IPS-NIHi11 (cell line): ENCODE measurements around the gene HIRA.
"Not testable (repeated sequence)": the region's sequence is repeated elsewhere in the genome, so short reads cannot be mapped to it uniquely, and the experiment has no call there.

Source experiments
- DNase-seq: peaks from one replicate; pipeline ENCODE4 v3.0.0; 2012; ENCODE audit warnings: mixed read lengths, low spot score

Gene HIRA

DNA sequence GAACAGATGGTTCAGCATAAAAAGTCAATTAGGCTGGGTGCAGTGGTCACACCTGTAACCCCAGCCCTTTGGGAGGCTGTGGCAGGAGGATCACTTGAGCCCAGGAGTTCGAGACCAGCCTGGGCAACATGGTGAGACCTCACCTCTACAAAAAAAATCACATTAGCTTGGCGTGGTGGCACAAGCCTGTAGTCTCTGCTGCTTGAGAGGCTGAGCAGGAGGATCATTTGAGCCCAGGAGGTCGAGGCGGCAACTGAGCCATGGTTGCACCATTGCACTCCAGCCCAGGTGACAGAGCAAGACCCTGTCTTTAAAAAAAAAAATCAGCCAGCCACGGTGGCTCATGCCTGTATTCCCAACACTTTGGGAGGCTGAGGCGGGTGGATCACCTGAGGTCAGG is 108.1 kb downstream of the HIRA start:
- not testable (repeated sequence) for DNase-seq

DNA sequence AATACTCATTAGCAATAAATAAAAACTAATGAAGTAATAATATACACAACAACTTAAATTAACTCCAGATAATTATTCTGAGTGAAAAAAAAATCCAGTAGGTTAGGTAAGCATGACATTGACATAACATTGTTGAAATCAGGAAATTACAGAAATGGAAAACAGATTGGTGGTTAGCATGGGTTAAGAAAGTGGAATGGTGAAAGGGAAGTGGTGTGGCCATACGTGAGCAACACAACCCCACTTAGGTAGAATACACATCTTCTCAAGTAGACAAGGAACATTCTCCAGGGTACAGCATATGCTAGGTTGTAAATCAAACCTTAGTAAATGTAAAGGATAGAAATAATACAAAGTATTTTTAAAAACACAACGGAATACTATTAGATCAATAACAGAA is 109.8 kb downstream of the HIRA start:
- no peak for DNase-seq

DNA sequence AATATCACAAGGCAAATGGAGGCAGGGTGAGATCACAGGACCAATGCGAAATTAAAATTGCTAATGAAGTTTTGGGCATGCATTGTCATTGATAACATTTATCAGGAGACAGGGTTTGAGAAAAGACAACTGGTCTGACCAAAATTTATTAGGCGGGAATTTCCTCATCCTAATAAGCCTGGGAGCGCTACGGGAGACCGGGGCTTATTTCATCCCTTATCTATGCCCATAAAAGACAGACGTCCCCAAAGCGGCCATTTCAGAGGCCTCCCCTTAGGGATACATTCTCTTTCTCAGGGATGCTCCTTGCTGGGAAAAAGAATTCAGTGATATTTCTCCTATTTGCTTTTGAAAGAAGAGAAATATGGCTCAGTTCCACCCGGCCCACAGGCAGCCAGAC is 111.4 kb downstream of the HIRA start:
- DNase-seq, result not testable (repeated sequence)

DNA sequence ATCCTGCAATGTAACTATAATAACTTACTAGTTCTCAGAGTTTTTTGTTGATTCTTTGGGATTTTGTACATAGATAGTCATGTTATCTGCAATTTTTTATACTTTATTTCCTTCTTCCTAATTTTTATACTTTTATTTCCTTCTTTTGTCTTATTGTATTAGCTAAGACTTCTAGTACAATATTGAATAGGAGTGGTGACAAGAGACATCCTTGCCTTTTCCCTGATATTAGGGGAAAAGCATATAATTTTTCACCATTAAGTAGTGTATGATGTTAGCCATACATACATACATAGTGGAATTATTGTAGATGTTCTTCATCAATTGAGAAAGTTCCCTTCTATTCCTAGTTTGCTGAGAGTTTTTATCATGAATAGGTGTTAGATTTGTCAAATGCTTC is 112.3 kb downstream of the HIRA start:
- DNase-seq, result no peak

DNA sequence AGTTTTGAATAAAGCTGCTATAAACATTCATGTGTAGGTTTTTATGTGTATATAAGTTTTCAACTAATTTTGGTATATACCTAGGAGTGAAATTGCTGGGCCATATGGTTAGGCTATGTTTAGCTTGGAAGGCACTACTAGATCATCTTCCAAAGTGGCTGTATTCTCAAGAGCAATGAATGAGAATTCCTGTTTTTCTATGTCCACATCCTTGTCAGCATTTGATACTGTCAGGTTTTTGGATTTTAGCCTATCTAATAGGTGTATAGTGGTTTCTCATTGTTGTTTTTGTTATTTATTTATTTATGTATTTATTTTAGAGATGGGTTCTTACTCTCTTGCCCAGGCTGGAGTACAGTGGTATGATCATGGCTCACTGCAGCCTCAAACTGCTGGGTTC is 113.7 kb downstream of the HIRA start:
- DNase-seq, result no peak

DNA sequence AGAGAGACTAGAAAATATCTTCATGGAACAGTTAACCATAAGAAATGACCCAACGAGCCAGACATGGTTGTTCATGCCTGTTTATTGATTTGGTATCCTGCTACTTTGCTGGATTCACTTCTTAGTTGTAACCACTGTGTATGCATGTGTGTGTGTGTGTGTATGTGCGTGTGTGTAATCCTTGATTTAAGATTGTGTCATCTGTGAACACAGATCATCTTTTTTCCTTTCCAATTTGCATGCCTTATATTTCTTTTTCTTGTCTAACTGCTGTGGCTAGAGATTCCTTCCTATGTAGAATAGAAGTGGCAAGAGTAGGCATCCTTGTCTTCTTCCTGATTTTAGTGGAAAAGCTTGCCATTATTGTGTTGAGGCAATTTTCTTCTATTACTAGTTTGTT is 123.7 kb downstream of the HIRA start:
- DNase-seq, result no peak

DNA sequence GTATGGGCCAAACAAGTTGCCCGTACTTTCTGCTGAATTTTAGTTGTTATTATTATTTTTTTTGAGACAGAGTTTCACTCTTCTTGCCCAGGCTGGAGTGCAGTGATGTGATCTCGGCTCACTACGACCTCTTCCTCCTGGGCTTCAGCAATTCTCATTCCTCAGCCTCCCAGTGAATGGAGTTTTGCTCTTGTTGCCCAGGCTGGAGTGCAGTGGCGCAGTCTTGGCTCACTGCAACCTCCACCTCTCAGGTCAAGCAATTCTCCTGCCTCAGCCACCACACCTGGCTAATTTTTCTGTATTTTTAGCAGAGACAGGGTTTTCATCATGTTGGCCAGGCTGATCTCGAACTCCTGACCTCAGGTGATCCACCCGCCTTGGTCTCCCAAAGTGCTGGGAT is 125.0 kb downstream of the HIRA start:
- DNase-seq, result not testable (repeated sequence)

DNA sequence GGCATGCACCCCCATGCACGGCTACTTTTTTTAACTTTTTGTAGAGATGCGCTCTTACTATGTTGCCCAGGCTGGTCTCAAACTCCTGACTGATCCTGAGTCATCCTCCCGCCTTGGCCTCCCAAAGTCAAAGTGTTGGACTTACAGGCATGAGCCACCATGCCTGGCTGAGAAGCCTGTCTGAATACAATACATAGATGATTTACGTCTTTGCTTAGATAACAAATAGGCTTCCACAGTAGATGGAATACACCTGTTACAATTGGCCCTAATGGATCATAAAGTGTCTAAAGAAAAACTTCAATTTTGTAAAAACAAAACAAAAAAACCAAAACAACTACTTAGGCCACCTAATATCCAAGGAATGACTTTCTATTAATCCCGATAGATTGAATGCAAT is 127.0 kb downstream of the HIRA start:
- no peak for DNase-seq

DNA sequence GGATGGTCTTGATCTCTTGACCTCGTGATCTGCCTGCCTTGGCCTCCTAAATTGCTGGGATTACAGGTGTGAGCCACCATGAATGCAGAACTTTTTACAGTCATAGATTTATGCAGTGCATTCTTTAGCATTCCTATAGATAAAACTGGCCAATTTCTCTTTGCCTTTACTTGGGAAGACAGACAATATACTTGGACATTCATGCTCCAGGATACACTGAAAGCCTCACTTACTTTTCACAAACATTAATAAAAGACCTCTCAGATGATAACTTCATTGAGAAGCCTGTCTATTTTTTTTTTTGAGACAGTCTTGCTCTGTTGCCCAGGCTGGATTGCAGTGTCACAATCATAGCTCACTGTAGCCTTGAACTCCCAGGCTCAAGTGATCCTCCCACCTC is 127.7 kb downstream of the HIRA start:
- no peak for DNase-seq

DNA sequence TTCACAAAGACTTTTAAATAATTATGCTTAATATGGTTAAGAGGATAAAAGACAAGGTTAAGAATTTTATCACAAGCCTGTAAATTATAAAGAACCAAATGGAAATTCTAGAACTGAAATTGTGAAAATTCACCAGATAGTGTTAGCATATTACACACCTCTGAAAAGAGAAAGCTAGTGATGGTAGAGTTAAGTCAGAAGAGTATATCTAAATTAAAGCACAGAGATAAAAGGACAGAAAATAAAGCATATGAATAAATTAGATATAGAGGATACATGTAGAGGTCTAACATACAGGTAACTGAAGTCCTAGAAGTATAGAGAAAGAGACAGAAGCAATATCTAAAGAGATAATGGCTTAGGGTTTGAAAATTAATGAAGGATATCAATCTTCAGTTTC is 135.8 kb downstream of the HIRA start:
- no peak for DNase-seq

DNA sequence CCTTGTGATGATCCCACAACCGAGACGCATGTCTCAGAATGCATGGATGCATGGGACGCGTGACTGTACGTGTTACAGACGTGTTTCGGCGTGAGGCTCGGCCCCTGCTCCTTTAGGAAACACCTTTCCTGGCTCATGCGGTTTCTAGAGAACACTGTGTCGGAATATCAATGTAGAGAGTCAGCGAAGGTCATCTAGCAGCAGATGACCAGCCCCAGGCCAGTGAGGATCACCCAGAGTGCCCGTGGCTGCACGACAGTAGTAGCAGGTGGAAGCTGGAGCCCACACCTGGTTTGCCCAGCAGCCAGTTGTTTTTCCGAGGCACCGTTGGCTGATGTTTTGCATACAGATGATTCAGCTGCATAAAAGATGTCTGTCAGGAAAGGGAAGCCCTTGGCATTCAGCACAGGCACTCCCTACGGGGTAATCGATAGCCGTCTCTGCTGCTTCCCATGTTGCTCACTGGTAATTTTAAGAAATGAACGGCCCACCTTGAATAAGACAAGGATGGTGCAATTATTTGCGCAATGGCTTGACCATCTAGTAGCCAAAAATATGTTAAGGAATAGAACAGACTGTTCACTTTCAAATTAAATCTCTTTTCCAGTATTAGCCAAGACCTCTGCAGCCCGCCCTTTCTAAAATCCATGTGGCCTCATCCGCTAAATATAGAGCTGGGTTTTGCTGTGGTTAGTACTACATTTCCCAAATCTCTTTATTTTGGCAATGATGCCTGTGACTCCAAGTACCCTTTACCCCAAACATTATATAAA is 138.9 kb downstream of the HIRA start:
- DNase-seq, result no peak

DNA sequence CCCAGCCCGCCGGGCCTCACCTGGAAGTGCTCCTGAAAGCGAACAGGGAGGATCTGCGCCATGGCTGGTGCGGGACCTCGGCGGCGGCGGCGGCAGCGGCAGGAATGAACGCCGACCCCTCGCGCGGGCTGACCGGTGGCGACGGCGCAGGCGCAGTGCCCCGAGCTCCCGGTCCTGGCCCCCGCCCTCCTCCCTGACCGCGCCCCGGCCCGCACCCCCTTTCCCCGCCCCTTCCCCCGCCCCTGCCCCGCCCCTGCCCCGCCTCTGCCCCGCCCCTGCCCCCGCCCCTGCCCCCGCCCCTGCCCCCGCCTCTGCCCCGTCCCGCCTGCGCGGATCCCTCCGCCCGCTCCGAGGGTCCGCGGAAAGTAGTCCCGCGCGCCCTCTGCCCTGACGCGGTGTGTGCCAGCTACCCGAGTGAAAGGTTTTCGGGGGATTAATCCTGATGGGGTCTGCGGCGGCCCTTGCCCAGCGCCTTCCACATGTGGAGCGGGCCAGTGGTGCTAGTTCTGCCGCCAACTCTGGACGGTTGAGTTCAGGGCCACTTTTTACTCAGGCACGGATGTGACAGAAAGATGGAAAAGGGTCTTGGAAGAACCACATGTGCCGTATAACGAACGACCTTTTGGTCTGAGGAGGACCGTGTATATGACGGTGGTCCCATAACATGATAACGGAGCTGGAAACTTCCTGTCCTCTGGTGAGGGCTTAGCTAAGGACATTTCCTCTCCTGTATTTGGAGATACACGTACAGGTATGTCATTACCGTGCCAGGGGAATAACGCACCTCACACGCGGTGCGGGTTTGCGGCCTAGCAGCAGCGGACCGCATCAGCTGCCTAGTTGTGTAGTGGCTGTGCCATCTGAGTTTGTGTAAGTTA is 139.7 kb downstream of the HIRA start, which contains the start of gene CLTCL1:
Gene CLTCL1, minus strand, starts transcription at position 140 of the 878 bp plus-strand sequence. Its CDS starts 78 bp downstream, at position 62.
- peak; percentile 99 for DNase-seq

DNA sequence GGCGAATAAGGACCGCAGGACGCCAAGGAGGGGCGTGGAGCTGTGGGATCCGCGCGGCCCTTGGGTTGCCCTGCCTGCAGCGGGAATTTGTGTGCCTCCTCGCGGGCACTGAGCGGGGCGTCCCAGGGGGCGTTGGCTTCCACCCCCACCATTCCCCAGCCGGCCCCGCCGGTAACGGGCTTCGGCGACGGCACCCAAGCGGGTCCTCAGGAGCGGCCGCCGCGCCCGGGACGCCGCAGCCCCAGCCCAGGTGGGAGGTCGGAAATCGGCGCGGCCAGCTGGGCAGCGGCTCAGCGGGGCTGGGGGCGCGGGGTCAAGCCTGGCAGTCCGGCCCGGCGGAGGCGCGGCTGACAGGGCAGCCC is 140.3 kb downstream of the HIRA start:
- DNase-seq, result peak; percentile 51

DNA sequence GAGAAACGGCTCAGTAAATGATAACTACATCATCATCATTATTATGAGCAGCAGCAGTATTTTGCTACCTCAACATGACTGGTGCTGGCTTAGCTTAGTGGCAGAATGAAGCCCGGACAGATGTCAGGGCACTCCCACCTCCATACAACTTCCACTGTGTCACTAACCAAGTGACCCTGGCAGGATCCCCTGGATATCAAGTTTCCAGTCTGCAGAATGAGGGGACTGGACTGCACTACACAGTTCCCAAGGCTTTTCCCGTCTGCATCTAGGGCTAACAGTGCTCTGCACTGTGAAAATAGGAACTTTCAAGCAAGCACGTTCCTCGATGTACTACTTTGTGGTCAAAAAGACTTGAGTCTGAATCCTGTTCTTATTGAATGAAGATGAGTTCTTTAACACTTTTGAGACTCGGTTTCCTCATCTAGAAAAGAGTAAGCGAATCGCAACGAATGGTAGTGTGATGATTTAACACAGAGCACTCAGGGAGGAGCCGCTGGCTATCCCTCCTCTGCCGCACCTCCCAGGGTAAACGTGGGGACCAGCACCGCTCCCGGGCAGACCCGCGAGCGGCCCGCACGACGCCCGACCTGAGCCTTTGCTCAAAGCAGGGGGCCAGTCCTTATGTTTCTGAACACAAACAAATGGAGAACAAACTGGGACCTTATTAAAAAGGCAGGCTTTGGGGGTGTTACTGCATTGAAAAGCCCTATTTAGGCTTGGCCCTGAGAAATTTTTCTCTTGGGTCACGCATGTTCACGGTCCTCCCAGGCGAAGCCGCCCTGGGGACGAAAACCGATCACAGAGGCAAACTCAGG is 140.9 kb downstream of the HIRA start:
- DNase-seq, result no peak

DNA sequence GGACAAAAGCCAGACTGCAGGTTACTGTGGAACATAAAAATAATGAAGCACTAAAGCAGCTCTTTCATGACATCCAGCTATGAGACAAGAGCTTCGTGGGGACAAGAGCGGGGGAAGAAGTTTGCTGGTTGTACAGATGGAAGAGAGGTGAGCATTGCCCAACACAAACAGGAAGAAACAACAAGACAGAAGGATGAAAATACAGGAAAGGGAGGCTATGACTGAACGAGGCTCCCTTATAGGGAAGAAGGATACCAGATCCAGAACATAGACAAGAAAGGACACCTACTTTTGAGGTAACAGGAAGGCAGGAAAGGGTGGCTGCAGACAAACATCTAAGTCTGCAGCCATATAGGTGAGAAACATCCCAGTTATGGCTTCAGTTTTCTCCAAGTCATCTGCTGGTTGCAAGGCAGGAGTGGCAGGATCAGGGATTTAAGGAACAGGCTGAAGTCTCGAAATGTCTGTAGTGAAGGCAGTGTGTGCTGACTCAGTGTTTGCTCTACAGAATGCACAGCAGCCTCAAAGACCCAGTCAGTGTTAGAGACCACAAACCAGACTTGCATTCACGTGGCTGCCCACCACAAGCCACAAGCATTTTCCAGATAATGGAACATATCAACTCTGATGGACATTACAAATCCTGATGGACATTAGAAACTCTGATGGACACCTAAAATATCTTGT is 141.9 kb downstream of the HIRA start:
- no peak for DNase-seq

DNA sequence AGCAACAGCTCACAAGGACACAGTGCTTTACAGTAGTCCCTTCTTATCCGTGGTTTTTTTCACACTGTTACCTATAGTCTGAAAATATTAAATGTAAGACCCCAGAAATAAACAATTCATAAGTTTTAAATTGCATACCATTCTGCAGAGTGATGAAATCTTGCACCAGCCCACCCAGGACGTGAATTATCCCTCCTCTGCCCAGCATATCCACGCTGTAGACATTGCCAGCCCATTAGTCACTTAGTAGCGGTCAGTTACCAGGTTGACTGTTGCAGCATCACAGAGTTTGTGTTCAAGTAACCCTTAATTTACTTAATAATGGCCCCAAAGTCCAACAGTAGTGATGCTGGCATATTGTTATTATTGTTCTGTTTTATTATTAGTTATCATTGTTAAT is 143.6 kb downstream of the HIRA start:
- DNase-seq, result no peak

DNA sequence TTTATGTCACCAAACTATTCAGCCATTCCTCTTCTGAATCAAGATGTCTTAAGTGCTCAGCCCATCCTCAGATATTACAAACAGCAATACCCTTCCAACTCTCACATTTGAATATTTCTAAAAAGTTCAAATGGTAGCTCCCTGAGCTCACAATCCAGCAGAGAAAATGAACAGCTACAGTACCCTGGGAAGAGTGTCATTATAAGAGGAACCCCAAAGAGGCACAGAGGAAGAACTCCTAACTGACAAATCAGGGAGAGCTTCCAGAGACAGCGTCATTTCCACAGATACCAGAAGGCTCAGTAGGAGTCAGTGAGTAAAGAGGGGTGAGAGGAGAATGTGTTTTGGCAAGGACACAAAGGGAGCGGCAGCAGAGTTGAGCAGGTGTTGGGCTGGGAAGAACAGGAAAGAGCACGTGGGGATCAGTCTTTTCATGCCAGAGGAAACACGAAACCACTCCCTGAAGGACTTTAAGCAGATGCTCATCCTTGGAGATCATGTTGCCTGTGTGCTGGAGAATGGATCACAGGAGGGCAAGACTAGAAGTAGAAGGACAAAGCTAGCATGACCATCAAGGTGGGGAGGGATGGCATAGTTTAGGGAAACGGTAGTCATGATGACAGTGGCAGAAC is 144.3 kb downstream of the HIRA start:
- DNase-seq, result peak; percentile 35

DNA sequence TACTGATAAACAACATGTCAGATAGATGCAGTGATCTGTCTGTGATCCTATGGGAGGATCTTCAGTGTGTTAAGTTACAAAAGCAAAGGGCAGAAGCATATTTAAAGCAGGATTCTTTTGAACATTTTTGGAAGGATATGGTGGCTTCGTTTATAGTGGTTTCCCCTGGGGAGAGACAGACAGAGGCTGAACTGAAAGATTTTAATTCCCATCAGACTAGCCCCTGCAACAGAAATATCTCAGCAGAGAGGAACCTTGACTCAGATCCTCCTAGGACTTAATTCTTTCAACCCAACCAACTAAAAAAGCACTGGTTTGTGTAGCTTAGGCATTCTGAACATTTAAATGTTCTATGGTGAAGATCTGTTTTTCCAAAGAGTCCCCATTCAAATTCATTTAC is 145.7 kb downstream of the HIRA start:
- no peak for DNase-seq
